Stimulated activated CD8-positive, alpha-beta memory T cell treated with anti-CD3 and anti-CD28 coated beads, Interleukin-12 subunit alpha, Interleukin-12 subunit beta, amount 100 ng/mL, for 1 hour (primary cell): ENCODE data around the gene MPRIP.
"Not testable (repeated sequence)": the region's sequence is repeated elsewhere in the genome, so short reads cannot be mapped to it uniquely, and the experiment has no call there.

Experiments
- DNase-seq: peaks from one replicate; pipeline ENCODE4 v3.0.0-alpha.2; 2020; ENCODE audit warnings: low read depth

MPRIP gene

DNA sequence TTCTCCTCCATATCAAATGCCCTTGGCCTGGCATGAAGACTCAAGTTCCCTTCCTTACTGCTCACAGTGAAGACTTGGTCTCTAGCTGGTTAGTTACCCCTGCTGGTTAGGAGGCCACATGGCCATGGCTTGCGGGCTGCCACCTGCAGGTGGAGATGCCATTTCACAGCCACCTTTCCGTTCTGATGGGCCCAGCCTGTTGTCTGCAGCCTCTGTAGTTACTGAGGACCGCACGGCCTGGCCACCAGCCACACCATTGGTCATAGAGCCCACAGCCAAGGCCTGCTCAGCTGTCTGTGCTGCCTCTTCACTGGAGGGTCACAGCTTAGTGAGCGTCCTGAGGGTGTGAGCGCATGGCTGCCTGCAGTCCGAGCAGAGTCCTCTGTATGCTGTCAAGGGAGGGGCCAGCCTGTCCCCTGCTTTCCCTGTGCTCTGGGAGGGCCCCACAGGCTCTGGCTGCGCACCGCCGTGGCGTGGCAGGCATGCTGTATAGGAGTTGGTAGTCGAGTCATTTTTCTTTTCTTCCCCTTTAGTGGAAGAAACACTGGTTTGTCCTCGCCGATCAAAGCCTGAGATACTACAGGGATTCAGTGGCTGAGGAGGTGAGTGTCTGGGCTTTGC, 104.6 kb downstream of the MPRIP start:
- no peak for DNase-seq

DNA sequence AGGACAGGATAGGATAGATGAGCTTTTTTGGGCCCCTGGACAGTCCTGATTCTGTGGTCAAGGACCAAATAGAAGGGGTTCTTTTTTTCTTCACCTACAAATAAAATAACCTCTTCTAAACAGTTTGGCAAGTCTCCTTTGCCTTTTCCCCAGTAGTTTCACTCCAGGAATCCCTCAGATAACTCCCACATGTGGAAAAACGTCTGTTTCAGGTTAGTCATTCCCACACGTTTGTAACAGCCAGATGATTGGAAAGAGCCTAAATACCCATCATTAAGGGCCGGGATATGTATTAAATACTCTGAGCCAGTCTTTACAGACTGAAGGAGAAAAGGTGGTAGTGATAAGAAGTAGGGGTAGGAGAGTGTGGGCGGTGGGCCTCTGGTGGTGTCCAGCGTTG, 105.6 kb downstream of the MPRIP start:
- no peak for DNase-seq

DNA sequence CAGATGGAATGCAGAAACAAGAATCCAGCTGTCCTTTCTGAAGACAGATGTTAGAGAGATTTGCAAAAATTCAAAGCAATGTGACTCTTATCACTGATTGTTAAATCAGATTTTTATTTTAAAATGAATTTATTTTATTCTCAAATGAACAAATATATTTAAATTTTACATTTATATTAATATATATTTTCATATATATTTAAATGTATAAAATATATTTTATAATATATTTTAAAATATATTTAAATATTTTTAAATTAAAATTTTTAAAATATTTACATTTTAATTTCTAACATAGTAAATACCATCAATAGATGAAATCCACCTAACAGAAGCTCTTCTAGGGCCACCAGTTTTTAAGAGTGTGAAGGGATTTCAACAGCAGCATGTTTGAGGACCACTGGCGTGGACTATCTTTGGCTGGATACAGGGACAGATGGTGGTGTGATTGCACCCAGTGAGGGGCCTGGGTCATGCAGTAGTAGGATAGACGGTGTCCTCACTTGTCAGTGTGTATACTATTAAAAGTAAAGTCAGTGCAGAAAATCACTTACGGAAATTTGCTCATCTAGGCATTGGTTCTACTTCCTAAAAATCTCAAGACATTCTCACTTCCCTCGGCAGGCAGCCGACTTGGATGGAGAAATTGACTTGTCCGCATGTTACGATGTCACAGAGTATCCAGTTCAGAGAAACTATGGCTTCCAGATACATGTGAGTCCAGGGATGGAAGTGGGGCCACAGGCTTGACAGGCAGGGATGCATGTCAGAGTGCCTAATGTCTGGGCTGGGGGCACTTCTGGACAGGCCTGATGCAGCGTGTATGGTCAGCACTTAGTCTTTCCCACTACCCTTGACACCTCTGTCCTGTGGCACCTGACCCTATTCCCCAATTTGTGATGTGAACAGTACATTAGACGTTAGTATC, 107.5 kb downstream of the MPRIP start:
- DNase-seq: no peak

DNA sequence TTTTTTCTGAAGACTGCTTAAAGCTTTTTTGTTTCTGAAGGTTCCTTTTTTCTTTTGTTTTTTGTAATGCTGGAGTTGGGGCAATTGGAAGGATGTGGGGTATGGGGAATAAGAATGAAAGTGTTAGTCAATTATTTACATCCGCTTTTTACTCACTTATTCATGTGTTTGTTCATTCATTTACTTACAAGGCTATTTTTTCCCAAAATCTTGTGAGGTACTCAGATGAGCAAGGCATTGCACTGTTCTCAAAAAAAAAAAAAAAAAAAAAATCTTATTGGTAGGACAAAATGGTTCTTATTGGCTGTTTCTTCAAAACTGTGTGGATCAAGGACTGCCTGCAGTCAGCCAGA, 108.2 kb downstream of the MPRIP start:
- DNase-seq: no peak

DNA sequence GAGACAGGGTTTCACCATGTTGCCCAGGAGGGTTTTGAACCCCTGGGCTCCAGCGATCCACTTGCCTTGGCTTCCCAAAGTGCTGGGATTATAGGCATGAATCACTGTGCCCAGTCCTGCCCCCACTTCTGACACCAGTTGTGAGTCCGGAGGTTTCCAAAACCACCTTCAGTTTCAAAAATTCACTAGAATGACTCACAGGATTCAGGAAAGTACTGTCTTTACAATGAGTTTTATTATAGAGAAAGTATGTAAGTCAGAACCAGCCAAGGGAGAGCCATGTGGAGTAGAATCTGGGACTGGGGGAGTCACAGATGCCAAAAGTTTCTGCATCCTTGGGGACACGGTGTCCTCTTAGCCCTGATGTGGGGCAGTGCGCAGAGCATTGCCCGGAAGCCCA, 108.8 kb downstream of the MPRIP start:
- DNase-seq: no peak

DNA sequence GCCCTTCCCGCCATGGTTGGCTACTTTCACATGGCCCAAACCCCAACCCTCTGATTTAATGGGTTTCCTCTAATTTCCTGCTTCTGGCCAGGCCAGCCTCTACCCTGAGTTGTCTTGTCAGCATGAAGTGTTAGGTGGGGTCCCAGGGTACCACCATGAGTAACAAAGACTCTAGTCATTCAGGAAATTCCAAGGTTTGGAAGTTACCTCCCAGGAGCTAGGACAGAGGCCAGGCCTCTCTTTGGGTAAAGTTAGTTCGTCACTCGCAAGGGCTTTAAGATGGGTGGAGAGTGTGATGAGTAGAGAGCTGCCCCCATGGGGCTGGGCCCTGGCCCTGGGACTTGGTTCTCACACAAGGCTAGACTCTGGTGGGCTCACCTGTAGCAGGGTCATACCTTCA, 109.3 kb downstream of the MPRIP start:
- DNase-seq: no peak

DNA sequence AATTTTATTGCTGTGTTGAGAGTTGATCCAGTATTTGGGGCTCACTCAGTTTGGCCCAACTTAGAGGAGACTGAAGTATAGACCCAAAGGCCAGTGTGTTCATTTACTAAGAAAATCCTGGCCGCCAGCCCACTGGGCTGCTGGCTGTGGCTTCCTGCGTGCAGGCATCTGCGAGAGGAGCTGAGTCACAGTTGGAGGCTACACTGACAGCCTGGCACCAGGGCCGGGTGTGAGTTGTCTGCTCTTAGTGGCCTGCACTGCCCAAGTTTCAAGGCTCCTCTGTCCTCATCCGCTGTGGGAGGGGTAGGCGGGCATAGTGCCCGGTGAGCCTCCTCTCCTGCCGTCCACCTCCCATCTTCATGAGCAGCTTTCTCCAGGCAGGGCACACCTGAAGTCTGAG, 109.7 kb downstream of the MPRIP start:
- no peak for DNase-seq

DNA sequence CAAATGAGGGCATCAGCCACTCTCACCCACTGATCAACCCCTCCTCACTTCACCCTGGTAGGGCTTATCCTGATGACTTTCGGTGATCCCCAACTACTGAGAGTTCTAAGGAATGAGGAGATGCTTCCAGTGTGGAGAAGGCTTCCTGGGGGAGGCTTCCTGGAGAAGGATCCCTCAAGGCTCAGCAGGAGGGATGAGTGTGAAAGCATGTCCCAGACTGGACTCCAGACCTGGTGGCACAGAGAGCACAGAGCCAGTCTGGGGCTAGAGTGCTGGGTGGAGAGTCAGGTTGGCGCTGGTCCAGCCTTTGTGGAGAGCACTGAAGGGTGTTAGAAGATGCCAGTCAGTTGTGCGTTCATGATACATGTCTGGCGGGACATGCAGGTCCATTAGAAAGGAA, 110.1 kb downstream of the MPRIP start:
- DNase-seq: no peak

DNA sequence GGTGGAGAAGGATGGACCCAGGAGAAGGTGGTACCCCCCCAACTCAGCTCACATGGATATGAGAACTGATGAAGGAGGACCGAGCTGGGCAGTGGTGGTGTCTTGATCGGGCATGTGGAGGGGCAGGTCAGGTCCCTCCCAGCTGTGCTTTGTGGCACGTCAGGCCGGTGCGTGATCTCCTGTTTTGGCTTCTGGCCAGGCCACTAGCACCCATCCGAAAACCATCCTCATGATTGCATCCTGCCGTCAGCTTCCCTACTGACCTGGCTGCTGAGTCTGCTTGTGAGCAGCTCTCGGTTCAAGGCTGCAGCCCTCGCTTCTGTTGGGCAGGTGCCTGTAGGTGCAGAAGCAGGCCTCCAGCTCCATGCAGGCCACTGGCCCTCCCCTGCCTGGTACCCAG, 110.8 kb downstream of the MPRIP start:
- DNase-seq: no peak

DNA sequence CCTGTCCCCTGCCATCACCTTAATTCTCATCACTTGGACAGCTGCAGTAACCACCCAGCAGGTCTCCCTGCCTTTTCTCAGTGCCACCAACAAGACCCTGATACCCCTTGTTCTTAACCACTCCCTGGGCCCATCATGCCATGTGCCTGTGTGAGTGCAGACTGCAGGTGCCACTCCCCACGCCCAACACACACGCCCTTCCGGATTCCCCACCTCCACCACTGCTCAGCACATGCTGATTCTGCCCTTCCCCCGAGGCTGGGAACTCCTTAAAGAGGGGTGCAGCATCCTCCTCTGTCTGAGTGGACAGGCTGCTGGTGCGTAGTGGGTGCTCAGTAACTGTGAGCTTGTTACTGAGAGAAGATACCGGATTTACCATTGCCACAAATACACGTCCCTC, 111.5 kb downstream of the MPRIP start:
- no peak for DNase-seq

DNA sequence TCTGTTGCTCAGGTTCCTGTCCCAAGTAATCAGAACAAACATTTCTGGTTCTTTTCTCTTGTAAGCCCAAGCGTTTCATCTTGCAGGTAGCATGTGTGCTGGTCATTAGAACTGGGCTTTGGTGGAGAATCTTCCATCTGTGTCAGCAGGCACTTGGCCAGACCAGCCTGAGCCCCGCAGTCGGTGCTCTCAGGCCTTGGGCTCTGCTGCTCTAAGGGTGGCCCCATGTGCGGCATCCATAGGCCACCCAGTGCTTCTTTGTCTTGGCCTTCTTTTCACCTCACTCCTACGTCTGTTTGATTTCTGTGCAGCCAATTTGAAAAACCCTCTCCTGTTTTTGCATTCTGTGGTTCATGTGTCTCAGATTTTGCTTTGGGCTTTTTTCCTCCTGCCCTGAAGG, 112.3 kb downstream of the MPRIP start:
- DNase-seq: no peak

DNA sequence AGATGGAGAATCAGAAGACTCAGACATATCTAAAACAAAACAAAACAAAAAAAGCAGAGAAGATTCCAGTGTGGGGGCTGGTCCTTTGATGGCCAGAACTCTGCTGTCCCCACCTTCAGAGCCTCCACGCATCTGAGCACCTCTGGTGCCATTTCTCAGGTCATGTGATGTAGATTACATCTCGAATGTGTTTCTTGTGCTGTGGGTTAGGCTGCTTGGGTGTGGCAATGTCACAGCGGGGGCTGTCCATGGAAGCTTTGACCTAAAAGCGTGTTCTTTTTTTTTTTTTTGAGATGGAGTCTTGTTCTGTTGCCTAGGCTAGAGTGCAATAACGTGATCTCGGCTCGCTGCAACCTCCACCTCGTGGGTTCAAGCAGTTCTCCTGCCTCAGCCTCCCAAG, 112.7 kb downstream of the MPRIP start:
- DNase-seq: no peak

DNA sequence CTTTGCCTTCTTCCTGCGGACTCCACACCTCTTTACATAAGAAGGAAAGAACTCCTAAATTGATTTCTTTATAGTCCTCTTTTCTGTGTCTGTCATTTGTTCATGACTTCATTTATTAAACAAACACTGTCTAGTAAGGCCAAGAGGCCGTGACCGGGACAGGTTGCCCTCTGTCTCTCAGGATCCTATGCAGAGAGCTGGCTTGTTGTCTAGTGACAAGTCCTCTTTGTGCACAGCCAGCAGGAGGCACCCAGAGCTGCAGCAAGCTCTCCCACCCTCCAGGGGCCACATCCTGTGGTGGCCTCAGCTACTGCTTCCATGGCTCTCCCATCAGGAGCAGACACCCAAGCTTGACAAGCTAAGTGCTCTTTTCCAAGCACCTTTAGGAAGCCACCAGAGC, 113.3 kb downstream of the MPRIP start:
- no peak for DNase-seq

DNA sequence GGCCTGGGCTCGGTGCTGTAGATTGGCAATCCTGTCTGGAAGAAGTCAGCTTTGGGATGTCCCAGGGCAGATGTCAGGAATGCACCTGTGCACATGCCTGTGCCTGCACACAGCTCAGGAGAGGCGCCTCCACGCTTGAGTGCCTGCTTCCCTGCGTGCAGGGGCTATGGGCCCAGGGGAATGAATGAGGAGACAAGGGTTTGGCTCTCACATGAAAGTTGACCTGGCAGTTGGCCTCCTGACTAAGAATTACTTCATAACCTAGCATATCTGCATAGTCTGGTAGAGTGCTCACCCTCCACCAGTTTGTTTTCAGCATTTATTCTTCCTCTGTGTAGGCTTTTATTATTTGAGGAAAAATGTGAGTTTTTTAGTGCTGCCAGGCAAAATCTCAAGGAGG, 113.8 kb downstream of the MPRIP start:
- DNase-seq: no peak

DNA sequence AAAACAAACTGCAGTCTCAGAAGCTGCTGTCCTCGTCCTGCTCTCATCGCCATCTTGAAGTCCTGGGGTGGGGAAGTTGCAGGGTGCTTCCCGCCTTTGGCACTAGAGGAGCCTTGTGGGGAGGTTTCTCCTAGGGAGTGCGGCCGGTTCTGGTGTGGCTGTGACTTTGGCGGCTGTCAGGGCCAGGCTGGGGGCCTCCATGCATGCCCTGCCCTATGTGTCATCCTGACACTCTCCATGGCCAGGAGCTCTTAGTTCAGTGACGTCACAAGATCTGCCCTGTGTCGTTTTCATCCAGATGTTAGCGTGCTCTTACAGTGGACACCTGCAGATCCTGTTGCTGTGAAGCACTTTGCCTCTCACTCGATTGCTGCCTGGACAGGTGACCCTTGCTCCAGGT, 114.3 kb downstream of the MPRIP start:
- no peak for DNase-seq

DNA sequence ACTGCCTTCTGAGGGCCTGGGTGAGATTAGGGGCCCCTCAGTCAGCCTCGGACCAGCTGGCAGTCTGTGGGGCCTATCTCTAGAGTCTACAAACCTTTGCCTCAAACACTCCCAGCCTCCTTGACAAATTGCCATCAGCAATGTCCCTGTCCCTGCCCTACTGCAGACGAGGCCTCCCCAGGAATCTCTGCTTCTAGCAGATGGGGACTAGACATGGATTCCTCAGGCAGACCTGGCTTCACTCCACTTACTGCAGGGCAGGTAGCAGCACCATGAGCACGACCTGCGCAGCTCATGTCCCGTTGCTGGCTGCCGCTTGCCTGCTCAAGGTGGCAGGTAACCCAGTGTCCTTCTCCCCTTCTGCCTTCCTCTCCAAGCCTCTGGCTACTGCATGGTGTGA, 114.8 kb downstream of the MPRIP start:
- no peak for DNase-seq

DNA sequence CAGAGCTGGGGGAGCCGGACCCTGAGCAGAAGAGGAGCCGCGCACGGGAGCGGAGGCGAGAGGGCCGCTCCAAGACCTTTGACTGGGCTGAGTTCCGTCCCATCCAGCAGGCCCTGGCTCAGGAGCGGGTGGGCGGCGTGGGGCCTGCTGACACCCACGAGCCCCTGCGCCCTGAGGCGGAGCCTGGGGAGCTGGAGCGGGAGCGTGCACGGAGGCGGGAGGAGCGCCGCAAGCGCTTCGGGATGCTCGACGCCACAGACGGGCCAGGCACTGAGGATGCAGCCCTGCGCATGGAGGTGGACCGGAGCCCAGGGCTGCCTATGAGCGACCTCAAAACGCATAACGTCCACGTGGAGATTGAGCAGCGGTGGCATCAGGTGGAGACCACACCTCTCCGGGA, 116.2 kb downstream of the MPRIP start:
- not testable (repeated sequence) for DNase-seq

DNA sequence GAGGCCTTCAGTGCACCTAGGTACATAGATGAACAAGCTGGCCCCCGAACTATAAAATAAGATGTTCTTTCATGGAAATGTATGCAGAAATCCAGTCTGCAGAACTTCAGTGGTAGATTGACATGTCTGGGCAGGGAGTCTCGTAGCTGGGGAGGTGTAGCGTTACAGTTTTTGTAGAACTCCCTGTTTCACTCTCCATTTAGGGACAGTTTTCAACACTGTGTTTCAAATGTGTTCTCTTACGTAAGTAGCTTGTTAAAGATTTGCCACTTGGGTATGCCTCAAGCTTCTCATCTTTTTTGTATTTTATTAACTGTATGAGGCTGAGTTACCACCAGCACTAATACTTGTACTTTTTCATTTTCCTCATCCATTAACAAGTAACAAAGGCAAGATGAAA, 117.3 kb downstream of the MPRIP start:
- DNase-seq: no peak

DNA sequence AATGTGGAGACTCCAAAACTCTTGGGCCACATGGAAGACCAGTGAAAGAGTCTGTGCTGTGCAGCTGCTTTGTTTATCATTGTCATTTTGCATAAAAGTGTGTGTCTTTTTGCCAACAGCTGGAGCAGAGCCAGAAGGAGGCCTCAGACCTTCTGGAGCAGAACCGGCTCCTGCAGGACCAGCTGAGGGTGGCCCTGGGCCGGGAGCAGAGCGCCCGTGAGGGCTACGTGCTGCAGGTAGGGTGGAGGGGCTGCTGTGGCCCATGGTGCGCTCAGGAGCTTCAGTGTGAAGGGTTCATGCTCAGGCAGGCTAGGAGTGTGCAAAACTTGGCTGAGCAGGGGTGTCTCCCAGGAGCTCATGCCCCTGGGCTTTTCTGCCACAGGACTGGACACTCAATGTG, 118.9 kb downstream of the MPRIP start:
- no peak for DNase-seq

DNA sequence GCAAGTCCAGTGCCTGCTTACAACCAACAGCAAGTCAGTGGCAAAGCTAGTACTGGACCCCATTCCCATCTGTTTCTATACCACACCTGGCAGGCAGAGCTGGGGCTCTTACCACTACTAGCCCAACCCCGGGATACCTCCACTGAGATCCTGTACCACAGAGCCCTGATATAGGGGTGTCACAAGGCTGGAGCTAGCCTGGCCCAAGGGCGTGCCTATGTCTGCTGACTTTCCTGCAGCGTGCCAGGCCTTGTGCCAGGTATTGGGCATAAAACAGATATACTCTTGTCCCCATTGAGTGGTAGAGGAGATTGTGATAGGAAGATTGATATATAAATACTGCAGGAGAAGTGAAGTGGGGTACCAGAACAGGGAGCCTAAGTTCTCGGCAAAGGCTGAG, 119.5 kb downstream of the MPRIP start:
- DNase-seq: no peak

DNA sequence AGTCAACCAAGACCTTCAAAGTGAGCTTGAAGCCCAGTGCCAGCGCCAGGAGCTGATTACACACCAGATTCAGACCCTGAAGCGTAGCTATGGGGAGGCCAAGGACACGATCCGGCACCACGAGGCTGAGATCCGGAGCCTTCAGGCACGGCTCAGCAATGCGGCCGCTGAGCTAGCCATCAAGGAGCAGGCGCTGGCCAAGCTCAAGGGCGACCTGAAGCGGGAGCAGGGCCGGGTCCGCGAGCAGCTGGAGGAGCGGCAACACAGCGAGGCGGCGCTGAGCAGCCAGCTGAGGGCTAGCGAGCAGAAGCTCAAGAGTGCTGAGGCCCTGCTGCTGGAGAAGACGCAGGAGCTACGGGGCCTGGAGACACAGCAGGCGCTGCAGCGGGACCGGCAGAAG, 121.9 kb downstream of the MPRIP start:
- DNase-seq: no peak

DNA sequence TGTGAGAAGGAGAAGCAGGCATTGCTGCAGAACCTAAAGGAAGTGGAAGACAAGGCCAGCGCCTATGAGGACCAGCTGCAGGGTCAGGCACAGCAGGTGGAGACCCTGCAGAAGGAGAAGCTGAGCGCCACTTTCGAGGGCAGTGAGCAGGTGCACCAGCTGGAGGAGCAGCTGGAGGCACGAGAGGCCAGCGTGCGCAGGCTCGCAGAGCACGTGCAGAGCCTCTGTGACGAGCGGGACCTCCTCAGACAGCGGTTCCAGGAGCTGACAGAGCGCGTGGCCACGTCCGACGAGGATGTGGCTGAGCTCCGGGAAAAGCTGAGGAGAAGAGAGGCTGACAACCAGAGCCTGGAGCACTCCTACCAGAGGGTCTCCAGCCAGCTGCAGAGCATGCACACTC, 122.4 kb downstream of the MPRIP start:
- no peak for DNase-seq

DNA sequence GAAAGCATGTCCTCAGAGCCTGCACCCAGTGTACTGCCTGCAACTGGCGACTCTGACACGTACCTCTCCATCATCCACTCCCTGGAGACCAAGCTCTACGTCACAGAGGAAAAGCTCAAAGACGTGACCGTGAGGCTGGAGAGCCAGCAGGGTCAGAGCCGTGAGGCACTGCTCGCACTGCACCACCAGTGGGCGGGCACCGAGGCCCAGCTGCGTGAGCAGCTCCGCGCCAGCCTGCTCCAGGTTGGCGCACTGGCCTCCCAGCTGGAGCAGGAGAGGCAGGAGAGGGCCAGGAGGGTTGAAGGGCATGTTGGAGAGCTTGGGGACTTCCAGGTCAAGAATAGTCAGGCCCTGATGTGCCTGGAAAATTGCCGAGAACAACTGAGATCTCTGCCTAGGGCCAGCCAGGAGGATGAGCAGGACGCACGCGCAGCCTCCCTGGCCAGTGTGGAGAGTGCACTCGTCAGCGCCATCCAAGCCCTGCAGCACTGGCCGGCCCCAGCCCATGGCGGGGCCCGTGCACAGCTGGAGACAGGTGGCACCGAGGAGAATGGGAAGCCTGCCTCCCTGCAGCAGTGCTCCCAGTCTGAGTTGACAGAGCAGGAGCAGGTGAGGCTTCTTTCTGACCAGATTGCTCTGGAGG, 123.5 kb downstream of the MPRIP start:
- DNase-seq: no peak
